Measurements from ENCODE around the gene TSSC4.

TSSC4 gene

DNA sequence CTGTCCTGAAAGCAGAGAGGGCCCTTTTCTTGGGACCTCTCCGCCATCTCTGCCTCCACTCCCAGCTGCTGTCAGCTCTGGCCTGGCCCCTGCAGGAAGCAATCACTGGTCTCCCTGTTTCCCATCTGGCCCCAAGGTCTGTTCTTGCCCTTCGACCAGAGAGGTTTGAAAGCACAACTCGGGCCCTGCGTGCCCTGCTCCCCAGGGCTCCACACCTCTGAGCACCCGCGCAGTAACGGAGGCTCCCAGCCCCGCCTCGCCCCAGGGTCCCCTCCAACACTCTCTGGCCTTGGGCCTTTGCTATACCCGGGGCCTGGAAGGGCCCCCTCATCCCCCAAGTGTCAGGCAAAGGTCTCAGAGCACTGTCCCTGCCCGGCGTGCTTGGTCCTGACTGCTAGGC, 31.2 kb upstream of the TSSC4 start:
- TF ChIP-seq, protein P1, sequence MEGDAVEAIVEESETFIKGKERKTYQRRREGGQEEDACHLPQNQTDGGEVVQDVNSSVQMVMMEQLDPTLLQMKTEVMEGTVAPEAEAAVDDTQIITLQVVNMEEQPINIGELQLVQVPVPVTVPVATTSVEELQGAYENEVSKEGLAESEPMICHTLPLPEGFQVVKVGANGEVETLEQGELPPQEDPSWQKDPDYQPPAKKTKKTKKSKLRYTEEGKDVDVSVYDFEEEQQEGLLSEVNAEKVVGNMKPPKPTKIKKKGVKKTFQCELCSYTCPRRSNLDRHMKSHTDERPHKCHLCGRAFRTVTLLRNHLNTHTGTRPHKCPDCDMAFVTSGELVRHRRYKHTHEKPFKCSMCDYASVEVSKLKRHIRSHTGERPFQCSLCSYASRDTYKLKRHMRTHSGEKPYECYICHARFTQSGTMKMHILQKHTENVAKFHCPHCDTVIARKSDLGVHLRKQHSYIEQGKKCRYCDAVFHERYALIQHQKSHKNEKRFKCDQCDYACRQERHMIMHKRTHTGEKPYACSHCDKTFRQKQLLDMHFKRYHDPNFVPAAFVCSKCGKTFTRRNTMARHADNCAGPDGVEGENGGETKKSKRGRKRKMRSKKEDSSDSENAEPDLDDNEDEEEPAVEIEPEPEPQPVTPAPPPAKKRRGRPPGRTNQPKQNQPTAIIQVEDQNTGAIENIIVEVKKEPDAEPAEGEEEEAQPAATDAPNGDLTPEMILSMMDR (IDR thresholded peaks at IDR 0.05; ENCODE audit: low read depth, low read length): no peak
- H3K4me3 ChIP-seq (replicated peaks in 1 of 2; ENCODE audit: low read depth in 2 of 2, low read length in 2 of 2): no peak overlapping the region
- DNase-seq (ENCODE audit: low read depth in 2 of 2): no peak

DNA sequence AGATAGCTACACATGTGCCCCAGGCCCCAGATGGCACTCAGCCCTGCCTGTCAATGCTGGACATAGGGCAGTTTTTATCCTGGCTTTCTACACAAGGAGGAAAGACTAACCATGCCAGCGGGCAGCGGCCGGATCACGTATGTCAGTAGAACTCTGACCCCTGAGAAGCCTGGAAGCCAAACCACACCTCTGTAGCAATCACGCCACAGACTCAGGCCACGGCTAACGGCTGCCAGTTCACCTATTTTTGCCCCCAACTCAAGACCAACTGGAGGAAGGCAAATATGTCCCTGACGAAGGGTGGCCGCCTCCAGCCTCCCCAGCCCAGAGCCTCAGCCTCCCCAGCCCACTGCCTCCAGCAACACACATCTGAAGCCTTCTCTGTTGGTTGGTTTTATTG, 30.7 kb upstream of the TSSC4 start:
- DNase-seq (ENCODE audit: low read depth in 2 of 2): no peak
- H3K4me3 ChIP-seq (replicated peaks in 1 of 2; ENCODE audit: low read depth in 2 of 2, low read length in 2 of 2): no peak overlapping the region
- TF ChIP-seq, protein P1 (IDR thresholded peaks at IDR 0.05; ENCODE audit: low read depth, low read length): no peak

DNA sequence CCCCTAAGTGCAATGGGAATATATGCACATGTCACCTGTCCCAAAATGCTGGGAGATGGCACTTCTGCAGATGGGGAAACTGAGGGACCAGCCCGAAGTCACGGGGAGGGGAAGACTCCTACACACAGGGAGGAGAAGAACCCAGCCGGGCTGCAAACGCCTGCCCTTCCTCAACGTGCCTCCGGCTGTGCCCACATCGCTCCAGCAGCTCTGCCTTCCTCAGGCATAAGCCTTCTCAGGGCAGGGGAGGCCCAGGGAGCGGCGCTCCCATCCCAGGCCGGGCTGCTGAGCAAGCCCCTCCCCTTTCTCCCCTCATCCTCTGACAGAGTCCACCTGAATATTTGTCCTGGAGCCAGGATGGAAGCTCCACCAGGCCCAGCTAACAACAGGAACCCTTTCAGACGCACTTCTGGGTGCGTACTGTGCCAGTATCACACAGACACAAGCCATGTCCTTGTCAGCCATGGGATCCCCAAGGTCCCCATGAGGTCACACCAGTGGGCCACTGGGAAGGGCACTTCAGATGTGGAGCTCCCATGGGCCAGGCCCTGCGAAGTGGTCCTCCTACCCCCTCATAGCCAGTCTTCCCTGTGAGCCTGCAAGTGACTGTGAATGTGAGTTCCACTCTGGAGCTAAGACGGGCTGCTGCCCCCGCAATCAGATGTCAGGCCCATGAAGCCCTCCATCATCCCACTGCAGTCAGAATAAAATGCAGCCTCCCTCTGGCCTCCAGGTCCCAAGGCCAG, 25.9 kb upstream of the TSSC4 start:
- TF ChIP-seq, protein P1 (IDR thresholded peaks at IDR 0.05; ENCODE audit: low read depth, low read length): no peak
- no peak overlapping the region for H3K4me3 ChIP-seq (replicated peaks in 1 of 2; ENCODE audit: low read depth in 2 of 2, low read length in 2 of 2)
- DNase-seq (ENCODE audit: low read depth in 2 of 2): no peak

DNA sequence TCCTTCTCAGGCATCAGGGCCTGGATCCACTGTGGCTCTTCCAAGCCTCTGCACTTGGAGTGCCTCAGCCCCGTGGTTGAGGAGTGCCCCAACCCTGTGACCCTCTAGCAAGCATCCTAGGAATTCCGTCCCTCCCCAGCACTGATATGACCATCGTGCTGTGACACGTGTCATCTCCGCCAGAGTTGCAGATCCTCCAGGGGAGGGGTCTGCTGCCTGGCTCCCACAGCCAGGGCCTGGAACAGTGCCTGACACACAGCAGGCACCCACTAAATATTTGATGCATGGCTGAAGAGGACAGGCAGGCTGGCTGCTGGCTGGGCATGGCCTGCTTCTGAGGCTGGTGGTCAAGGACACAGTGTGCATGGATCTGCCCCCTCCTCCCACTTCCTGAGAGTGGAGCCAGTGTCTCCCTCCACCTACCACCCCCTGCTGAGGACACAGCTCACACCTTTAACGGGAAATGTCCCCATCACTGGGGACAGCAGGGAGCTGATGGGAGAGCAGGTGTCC, 25.2 kb upstream of the TSSC4 start:
- H3K4me3 ChIP-seq (replicated peaks in 1 of 2; ENCODE audit: low read depth in 2 of 2, low read length in 2 of 2): no peak overlapping the region
- no peak for DNase-seq (ENCODE audit: low read depth in 2 of 2)
- TF ChIP-seq, protein P1 (IDR thresholded peaks at IDR 0.05; ENCODE audit: low read depth, low read length): no peak

DNA sequence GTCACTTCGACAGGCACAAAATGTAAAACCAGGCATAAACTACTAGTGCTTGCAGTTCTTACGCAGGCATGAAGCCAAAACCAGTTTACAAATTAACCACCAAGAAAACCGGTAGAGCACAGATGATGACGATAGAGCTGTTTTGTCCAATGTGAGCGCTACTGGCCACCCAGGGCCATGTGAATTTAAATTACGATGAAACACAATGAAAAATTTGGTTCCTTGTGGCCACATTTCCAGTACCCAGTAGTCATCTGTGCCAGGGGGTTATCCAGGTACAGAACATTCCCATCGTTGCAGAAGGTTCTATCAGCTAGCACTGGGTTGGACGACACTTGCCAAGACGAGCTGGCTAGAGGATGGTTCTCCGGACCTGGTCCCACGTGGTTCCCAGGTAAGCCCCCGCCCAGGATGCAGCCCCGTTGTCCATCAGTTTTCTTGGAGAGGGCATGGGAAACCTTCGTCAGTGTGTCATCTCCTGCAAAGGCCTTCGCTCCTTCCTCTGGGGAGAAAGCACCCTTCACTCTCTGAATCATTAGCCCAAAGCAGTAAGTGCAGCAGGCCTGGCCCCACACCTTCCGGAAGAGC, 24.5 kb upstream of the TSSC4 start:
- TF ChIP-seq, protein P1 (IDR thresholded peaks at IDR 0.05; ENCODE audit: low read depth, low read length): no peak
- no peak for DNase-seq (ENCODE audit: low read depth in 2 of 2)
- no peak overlapping the region for H3K4me3 ChIP-seq (replicated peaks in 1 of 2; ENCODE audit: low read depth in 2 of 2, low read length in 2 of 2)

DNA sequence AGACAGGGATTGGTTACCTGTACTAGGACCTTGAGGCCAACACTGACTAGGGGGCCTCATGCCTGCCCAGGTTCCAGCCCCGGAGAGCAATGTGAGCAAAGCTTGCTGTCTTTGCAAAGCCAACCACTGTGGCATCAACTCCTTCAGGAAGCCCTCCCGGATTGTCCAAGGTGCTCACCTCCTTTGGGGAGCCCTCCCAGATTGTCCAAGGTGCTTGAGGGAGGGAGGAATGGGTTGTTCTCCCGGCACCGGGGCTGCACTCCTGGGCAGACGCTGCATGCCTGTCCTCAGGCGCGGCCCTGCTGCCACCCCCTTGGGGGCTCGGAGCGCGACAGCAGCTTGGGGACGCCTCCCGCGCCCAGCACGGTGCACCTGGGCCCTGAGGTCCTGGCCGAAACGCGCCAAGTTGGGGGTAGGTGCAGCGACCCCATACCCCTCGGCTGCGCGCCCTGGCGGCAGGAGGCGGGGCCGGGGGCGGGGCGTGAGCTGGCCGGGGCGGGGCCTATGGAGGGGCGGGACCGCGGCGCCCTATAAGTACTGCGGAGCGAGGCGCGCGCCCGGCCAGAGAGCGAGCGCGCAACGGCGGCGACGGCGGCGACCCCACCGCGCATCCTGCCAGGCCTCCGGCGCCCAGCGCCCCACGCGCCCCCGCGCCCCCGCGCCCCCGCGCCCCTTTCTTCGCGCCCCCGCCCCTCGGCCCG, 23.6 kb upstream of the TSSC4 start, which contains the start of gene CD81:
TSS of gene CD81 (plus strand) at position 560 of the 701 bp plus-strand sequence. CDS start 240 bp downstream, outside the sequence.
- DNase-seq (ENCODE audit: low read depth in 2 of 2): peak; percentile 38 to 58
- TF ChIP-seq, protein P1 (IDR thresholded peaks at IDR 0.05; ENCODE audit: low read depth, low read length): no peak
- peak within 1 kb of the TSS; percentile 91 to 99 for H3K4me3 ChIP-seq (replicated peaks in 1 of 2; ENCODE audit: low read depth in 2 of 2, low read length in 2 of 2)
